Stimulated activated memory B cell treated with anti-CD40 and anti-IgM and Interleukin-4, amounts not matched to agents 10 μg/mL and 1 μg/mL and 100 μg/mL, for 72 hours (primary cell): Measurements from ENCODE around the gene KRTAP10-2.
"Not testable (repeated sequence)": the region's sequence is repeated elsewhere in the genome, so short reads cannot be mapped to it uniquely, and the experiment has no call there.

Source experiments
- ATAC-seq: fragments of 150-1000 bp; cut with Tn5 transposase; 2 replicates; pipeline ENCODE4 v1.10.0; 2021
- H3K27ac Mint-ChIP-seq: one replicate; pipeline ENCODE4 v1.8.0; 2022; ENCODE audit warnings: mild to moderate bottlenecking, mixed read lengths
- H3K27me3 Mint-ChIP-seq: one replicate; pipeline ENCODE4 v1.8.0; 2022; ENCODE audit warnings: mixed read lengths
- H3K36me3 Mint-ChIP-seq: one replicate; pipeline ENCODE4 v1.8.0; 2022; ENCODE audit warnings: mixed read lengths
- H3K4me1 Mint-ChIP-seq: one replicate; pipeline ENCODE4 v1.8.0; 2022; ENCODE audit warnings: mixed read lengths
- H3K4me3 Mint-ChIP-seq: one replicate; pipeline ENCODE4 v1.8.0; 2022; ENCODE audit warnings: mild to moderate bottlenecking, moderate library complexity, mixed read lengths
- H3K9me3 Mint-ChIP-seq: one replicate; pipeline ENCODE4 v1.8.0; 2022; ENCODE audit warnings: mixed read lengths

The KRTAP10-2 gene

GRCh38 chr21:44511219-44511937 is 39.9 kb downstream of the KRTAP10-2 start:
- Mint-ChIP-seq H3K4me3 (no peak overlapping the region), H3K36me3 (no peaks in the 10 kb centered on the region), H3K4me1 (peaks cover 7% of the 10 kb centered on the region), H3K27ac (no peak overlapping the region), H3K9me3 (no peaks in the 10 kb centered on the region), H3K27me3 (peaks cover 36% of the 10 kb centered on the region)
- no peak for ATAC-seq

- no peak overlapping the region for H3K4me3 Mint-ChIP-seq
Measured at GRCh38 chr21:44510508-44511218, 40.6 kb downstream of the KRTAP10-2 start.

GRCh38 chr21:44510109-44510507 is 41.2 kb downstream of the KRTAP10-2 start:
- H3K9me3 Mint-ChIP-seq = no peaks in the 10 kb centered on the region
- H3K4me3 Mint-ChIP-seq = no peak overlapping the region
- no peaks in the 10 kb centered on the region for H3K36me3 Mint-ChIP-seq
- no peak for ATAC-seq
- H3K4me1 Mint-ChIP-seq = peaks cover 7% of the 10 kb centered on the region
- peaks cover 44% of the 10 kb centered on the region for H3K27me3 Mint-ChIP-seq
- H3K27ac Mint-ChIP-seq = no peak overlapping the region

More at GRCh38 chr21:44510508-44511218, 40.6 kb downstream of the KRTAP10-2 start:
- no peaks in the 10 kb centered on the region for H3K9me3 Mint-ChIP-seq
- H3K36me3 Mint-ChIP-seq = no peaks in the 10 kb centered on the region
- H3K27me3 Mint-ChIP-seq = peaks cover 44% of the 10 kb centered on the region
- peaks cover 7% of the 10 kb centered on the region for H3K4me1 Mint-ChIP-seq
- H3K27ac Mint-ChIP-seq = no peak overlapping the region
- peak; percentile 65 for ATAC-seq

GRCh38 chr21:44509539-44509938 is 41.8 kb downstream of the KRTAP10-2 start:
- Mint-ChIP-seq H3K4me1 (peaks cover 7% of the 10 kb centered on the region), H3K9me3 (no peaks in the 10 kb centered on the region), H3K27me3 (peaks cover 44% of the 10 kb centered on the region), H3K36me3 (no peaks in the 10 kb centered on the region), H3K27ac (no peak overlapping the region), H3K4me3 (no peak overlapping the region)
- ATAC-seq = no peak

GRCh38 chr21:44508711-44509445 is 42.4 kb downstream of the KRTAP10-2 start:
- Mint-ChIP-seq H3K4me1 (peaks cover 12% of the 10 kb centered on the region), H3K27me3 (peaks cover 50% of the 10 kb centered on the region), H3K36me3 (no peaks in the 10 kb centered on the region), H3K9me3 (no peaks in the 10 kb centered on the region), H3K4me3 (no peak overlapping the region), H3K27ac (no peak overlapping the region)
- no peak for ATAC-seq

- Mint-ChIP-seq H3K36me3 (no peaks in the 10 kb centered on the region), H3K4me3 (no peak overlapping the region), H3K4me1 (peaks cover 17% of the 10 kb centered on the region), H3K27ac (no peak overlapping the region), H3K9me3 (no peaks in the 10 kb centered on the region), H3K27me3 (peaks cover 53% of the 10 kb centered on the region)
- ATAC-seq = no peak
Measured at GRCh38 chr21:44508426-44508710, 42.9 kb downstream of the KRTAP10-2 start.

- Mint-ChIP-seq H3K9me3 (no peaks in the 10 kb centered on the region), H3K4me3 (no peak overlapping the region), H3K27ac (no peak overlapping the region), H3K36me3 (no peaks in the 10 kb centered on the region), H3K27me3 (peaks cover 57% of the 10 kb centered on the region), H3K4me1 (peaks cover 17% of the 10 kb centered on the region)
- no peak for ATAC-seq
Measured at GRCh38 chr21:44507673-44508425, 43.5 kb downstream of the KRTAP10-2 start.

- ATAC-seq = no peak
- Mint-ChIP-seq H3K4me3 (no peak overlapping the region), H3K9me3 (no peaks in the 10 kb centered on the region), H3K27ac (no peak overlapping the region), H3K27me3 (peaks cover 58% of the 10 kb centered on the region), H3K4me1 (peaks cover 24% of the 10 kb centered on the region), H3K36me3 (no peaks in the 10 kb centered on the region)
Measured at GRCh38 chr21:44506279-44507255, 44.7 kb downstream of the KRTAP10-2 start.

- Mint-ChIP-seq H3K27ac (no peak overlapping the region), H3K27me3 (peaks cover 52% of the 10 kb centered on the region), H3K4me3 (no peak overlapping the region), H3K4me1 (peaks cover 24% of the 10 kb centered on the region), H3K36me3 (no peaks in the 10 kb centered on the region), H3K9me3 (no peaks in the 10 kb centered on the region)
- ATAC-seq = no peak
Measured at GRCh38 chr21:44505673-44506278, 45.5 kb downstream of the KRTAP10-2 start.

GRCh38 chr21:44503901-44504399 is 47.4 kb downstream of the KRTAP10-2 start:
- Mint-ChIP-seq H3K36me3 (no peaks in the 10 kb centered on the region), H3K27ac (no peak overlapping the region), H3K4me3 (no peak overlapping the region), H3K9me3 (no peaks in the 10 kb centered on the region), H3K4me1 (peaks cover 18% of the 10 kb centered on the region), H3K27me3 (peaks cover 40% of the 10 kb centered on the region)
- no peak for ATAC-seq

GRCh38 chr21:44503006-44503889 is 48.1 kb downstream of the KRTAP10-2 start:
- not testable (repeated sequence) for H3K9me3 Mint-ChIP-seq, H3K27ac Mint-ChIP-seq, H3K4me3 Mint-ChIP-seq, H3K36me3 Mint-ChIP-seq, ATAC-seq
- peaks cover 18% of the 10 kb centered on the region for H3K4me1 Mint-ChIP-seq
- H3K27me3 Mint-ChIP-seq = peaks cover 37% of the 10 kb centered on the region

GRCh38 chr21:44502171-44502958 is 48.9 kb downstream of the KRTAP10-2 start:
- H3K27ac Mint-ChIP-seq = no peak overlapping the region
- no peak for ATAC-seq

More at GRCh38 chr21:44502171-44502958, 48.9 kb downstream of the KRTAP10-2 start:
- no peak overlapping the region for H3K4me3 Mint-ChIP-seq
- no peaks in the 10 kb centered on the region for H3K36me3 Mint-ChIP-seq
- peaks cover 41% of the 10 kb centered on the region for H3K27me3 Mint-ChIP-seq
- H3K4me1 Mint-ChIP-seq = peaks cover 18% of the 10 kb centered on the region
- no peaks in the 10 kb centered on the region for H3K9me3 Mint-ChIP-seq
